SK-N-SH (cell line): ENCODE data around the gene BMP7.

Source experiments
- CTCF ChIP-seq: fragments of 200-600 bp; sonication (generic); IDR thresholded peaks from 2 replicates; pipeline ENCODE4 v1.6.1; 2017; ENCODE audit warnings: antibody characterized with exemption, mild to moderate bottlenecking, moderate library complexity
- FOSL2 ChIP-seq: IDR thresholded peaks from 2 replicates; pipeline ENCODE4 v1.4.0; 2012; ENCODE audit warnings: low read depth, mild to moderate bottlenecking, moderate library complexity, borderline replicate concordance
- IRF3 ChIP-seq: fragments of 150-350 bp; IDR thresholded peaks from 2 replicates; pipeline ENCODE4 v1.6.1; 2016; ENCODE audit warnings: mild to moderate bottlenecking, low read depth, low read length
- MXI1 ChIP-seq: IDR thresholded peaks from 2 replicates; pipeline ENCODE4 v1.6.1; 2012; ENCODE audit warnings: mild to moderate bottlenecking, low read depth, low read length, improper control_type of control experiment
- SIN3A ChIP-seq: IDR thresholded peaks from 2 replicates; pipeline ENCODE4 v1.6.1; 2012; ENCODE audit warnings: low read depth, mild to moderate bottlenecking, low read length, moderate library complexity, borderline replicate concordance
- SMC3 ChIP-seq: IDR thresholded peaks from 2 replicates; pipeline ENCODE4 v1.6.1; 2012; ENCODE audit warnings: low read depth, low read length, improper control_type of control experiment
- TAF1 ChIP-seq: IDR thresholded peaks from 2 replicates; pipeline ENCODE4 v1.6.1; 2012; ENCODE audit warnings: low read depth, mild to moderate bottlenecking, low read length, moderate library complexity, borderline replicate concordance

- TF ChIP-seq MXI1 (no peak), CTCF (no peak), FOSL2 (no peak), IRF3 (no peak), TAF1 (no peak), SMC3 (no peak), SIN3A (no peak)
Measured at GRCh38 chr20:57130160-57130772, 136.2 kb downstream of the BMP7 start.
